Measurements from ENCODE around the gene GASK1B.

GASK1B gene

DNA sequence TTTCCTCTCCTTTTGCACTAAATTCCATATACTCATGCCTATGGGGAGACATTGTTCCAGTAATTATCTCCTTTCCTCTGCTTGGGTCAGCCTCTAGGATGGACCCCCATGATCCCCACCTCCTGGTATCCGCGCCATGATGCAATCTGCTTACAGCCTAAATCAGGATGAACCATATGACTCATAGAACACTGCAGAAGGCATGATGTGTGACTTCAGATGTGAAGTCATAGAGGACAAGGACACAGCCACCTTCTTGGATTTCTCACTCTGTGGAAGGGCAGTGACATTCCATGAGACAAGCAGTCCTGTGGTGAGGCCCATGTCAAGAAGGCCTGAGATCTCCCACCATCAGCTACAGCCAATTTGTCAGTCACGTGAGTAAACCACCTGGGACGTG lies 28.5 kb upstream of the GASK1B start:
- TF ChIP-seq, protein P1, sequence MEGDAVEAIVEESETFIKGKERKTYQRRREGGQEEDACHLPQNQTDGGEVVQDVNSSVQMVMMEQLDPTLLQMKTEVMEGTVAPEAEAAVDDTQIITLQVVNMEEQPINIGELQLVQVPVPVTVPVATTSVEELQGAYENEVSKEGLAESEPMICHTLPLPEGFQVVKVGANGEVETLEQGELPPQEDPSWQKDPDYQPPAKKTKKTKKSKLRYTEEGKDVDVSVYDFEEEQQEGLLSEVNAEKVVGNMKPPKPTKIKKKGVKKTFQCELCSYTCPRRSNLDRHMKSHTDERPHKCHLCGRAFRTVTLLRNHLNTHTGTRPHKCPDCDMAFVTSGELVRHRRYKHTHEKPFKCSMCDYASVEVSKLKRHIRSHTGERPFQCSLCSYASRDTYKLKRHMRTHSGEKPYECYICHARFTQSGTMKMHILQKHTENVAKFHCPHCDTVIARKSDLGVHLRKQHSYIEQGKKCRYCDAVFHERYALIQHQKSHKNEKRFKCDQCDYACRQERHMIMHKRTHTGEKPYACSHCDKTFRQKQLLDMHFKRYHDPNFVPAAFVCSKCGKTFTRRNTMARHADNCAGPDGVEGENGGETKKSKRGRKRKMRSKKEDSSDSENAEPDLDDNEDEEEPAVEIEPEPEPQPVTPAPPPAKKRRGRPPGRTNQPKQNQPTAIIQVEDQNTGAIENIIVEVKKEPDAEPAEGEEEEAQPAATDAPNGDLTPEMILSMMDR (conservative IDR thresholded peaks at IDR 0.05; ENCODE audit: low read length), result no peak
- no peak for TF ChIP-seq EZH2phosphoT487 (IDR thresholded peaks at IDR 0.05; ENCODE audit: borderline replicate concordance)
- H2AFZ ChIP-seq (ENCODE audit: low read length), result no peak overlapping the region

DNA sequence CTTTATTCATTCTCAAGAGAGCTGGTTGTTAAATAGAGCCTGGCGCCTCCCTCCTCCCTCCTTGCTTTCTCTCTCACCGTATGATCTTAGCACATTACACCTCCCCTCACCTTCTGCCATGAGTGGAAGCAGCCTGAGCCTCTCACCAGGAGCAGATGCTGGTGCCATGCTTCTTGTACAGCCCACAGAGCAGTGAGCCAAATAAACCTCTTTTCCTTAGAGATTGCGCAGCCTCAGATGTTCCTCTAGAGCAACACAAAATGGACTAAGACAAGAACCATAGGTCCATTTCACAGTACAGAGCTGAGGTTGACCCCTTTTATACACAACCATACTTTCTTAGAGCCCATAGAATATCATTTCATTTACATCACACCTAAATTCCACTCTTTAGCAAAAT lies 27.4 kb upstream of the GASK1B start:
- no peak overlapping the region for H3K4me3 ChIP-seq (ENCODE audit: low read length, poor library complexity, severe bottlenecking)
- H3K9me3 ChIP-seq (ENCODE audit: insufficient read depth, low read depth, low read length), result no peaks in the 10 kb centered on the region
- H3K36me3 ChIP-seq (ENCODE audit: insufficient read depth, low read length), result no peaks in the 10 kb centered on the region
- no peaks in the 10 kb centered on the region for H4K20me1 ChIP-seq (ENCODE audit: insufficient read depth, low read length, poor library complexity, severe bottlenecking)
- no peaks in the 10 kb centered on the region for H3K27me3 ChIP-seq (ENCODE audit: insufficient read depth, low read length, poor library complexity, severe bottlenecking)
- TF ChIP-seq, protein P1 (conservative IDR thresholded peaks at IDR 0.05; ENCODE audit: low read length), result no peak
- no peak for TF ChIP-seq EZH2phosphoT487 (IDR thresholded peaks at IDR 0.05; ENCODE audit: borderline replicate concordance)
- H3K4me1 ChIP-seq (ENCODE audit: insufficient read depth, low read length, poor library complexity, severe bottlenecking), result no peaks in the 10 kb centered on the region
- H3F3A ChIP-seq (ENCODE audit: low read depth), result no peaks in the 10 kb centered on the region
- H3K4me2 ChIP-seq (ENCODE audit: low read depth, low read length, poor library complexity, severe bottlenecking), result no peak overlapping the region
- H2AFZ ChIP-seq (ENCODE audit: low read length), result no peak overlapping the region
- H3K9ac ChIP-seq (ENCODE audit: low read depth, low read length, poor library complexity, severe bottlenecking), result no peak overlapping the region
- H3K9me2 ChIP-seq (replicated peaks; ENCODE audit: low read depth, low read length), result no peaks in the 10 kb centered on the region
- no peaks in the 10 kb centered on the region for H3K79me2 ChIP-seq (ENCODE audit: insufficient read depth, low read length)

More for the DNA sequence above, 28.5 kb upstream of the GASK1B start:
- Histone ChIP-seq H3K27me3 (ENCODE audit: insufficient read depth, low read length, poor library complexity, severe bottlenecking) (no peaks in the 10 kb centered on the region), H3F3A (ENCODE audit: low read depth) (no peaks in the 10 kb centered on the region), H3K4me2 (ENCODE audit: low read depth, low read length, poor library complexity, severe bottlenecking) (no peak overlapping the region), H3K4me3 (ENCODE audit: low read length, poor library complexity, severe bottlenecking) (no peak overlapping the region), H3K9ac (ENCODE audit: low read depth, low read length, poor library complexity, severe bottlenecking) (no peak overlapping the region), H4K20me1 (ENCODE audit: insufficient read depth, low read length, poor library complexity, severe bottlenecking) (no peaks in the 10 kb centered on the region), H3K4me1 (ENCODE audit: insufficient read depth, low read length, poor library complexity, severe bottlenecking) (no peaks in the 10 kb centered on the region), H3K9me2 (replicated peaks; ENCODE audit: low read depth, low read length) (no peaks in the 10 kb centered on the region), H3K9me3 (ENCODE audit: insufficient read depth, low read depth, low read length) (no peaks in the 10 kb centered on the region), H3K79me2 (ENCODE audit: insufficient read depth, low read length) (no peaks in the 10 kb centered on the region), H3K36me3 (ENCODE audit: insufficient read depth, low read length) (no peaks in the 10 kb centered on the region)

DNA sequence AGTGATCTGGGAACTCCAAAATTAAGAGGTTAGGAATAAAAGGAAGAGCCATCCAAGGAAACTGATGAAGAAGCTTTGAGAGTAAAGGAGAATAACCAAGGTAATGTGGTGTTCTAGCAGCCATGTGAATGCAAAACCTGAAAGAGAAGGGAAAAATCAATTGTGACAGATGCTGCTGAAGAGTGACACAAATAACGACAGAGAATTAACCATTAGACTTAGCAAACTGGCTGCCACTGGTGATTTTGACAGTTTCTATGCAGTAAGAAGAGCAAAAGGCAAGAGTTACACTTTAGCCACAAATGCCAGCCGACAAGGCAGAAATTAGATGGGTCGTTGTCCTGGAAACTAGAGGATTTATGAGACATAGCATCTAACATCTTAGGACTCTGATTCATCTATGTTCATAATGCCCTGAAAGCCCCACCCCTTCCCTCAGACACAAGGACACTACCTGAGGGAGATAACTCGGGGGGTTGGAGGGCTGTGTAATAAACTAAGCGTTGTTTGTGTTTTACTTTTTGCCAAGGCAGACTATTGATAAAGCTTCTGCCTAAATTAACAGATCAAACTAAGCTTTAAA lies 24.5 kb upstream of the GASK1B start:
- no peaks in the 10 kb centered on the region for H3K9me2 ChIP-seq (replicated peaks; ENCODE audit: low read depth, low read length)
- no peaks in the 10 kb centered on the region for H4K20me1 ChIP-seq (ENCODE audit: insufficient read depth, low read length, poor library complexity, severe bottlenecking)
- H2AFZ ChIP-seq (ENCODE audit: low read length), result no peak overlapping the region
- no peak for TF ChIP-seq EZH2phosphoT487 (IDR thresholded peaks at IDR 0.05; ENCODE audit: borderline replicate concordance)
- TF ChIP-seq, protein P1 (conservative IDR thresholded peaks at IDR 0.05; ENCODE audit: low read length), result no peak
- H3K79me2 ChIP-seq (ENCODE audit: insufficient read depth, low read length), result no peaks in the 10 kb centered on the region
- no peak overlapping the region for H3K9ac ChIP-seq (ENCODE audit: low read depth, low read length, poor library complexity, severe bottlenecking)
- H3K4me2 ChIP-seq (ENCODE audit: low read depth, low read length, poor library complexity, severe bottlenecking), result no peak overlapping the region
- no peaks in the 10 kb centered on the region for H3K4me1 ChIP-seq (ENCODE audit: insufficient read depth, low read length, poor library complexity, severe bottlenecking)
- no peaks in the 10 kb centered on the region for H3K36me3 ChIP-seq (ENCODE audit: insufficient read depth, low read length)
- H3K9me3 ChIP-seq (ENCODE audit: insufficient read depth, low read depth, low read length), result no peaks in the 10 kb centered on the region
- no peaks in the 10 kb centered on the region for H3F3A ChIP-seq (ENCODE audit: low read depth)
- no peak overlapping the region for H3K4me3 ChIP-seq (ENCODE audit: low read length, poor library complexity, severe bottlenecking)
- H3K27me3 ChIP-seq (ENCODE audit: insufficient read depth, low read length, poor library complexity, severe bottlenecking), result no peaks in the 10 kb centered on the region

Data from Loucy (cell line).